GM23338 (cell line): ENCODE measurements around the gene LRRC8B. TPM values are rescaled to one million over a fixed set of nuclear protein-coding genes. Genes with fewer than 3 reads are reported as not detected.
A peak's percentile ranks its signal among the peaks of the same experiment; 100 is the strongest.

Experiments
- ATAC-seq: fragments of 200-7000 bp; cut with Tn5 transposase; 3 replicates; pipeline ENCODE4 v1.9.1; 2020
- DNase-seq: peaks from one replicate; pipeline ENCODE4 v3.0.0-alpha.2; 2015; ENCODE audit warnings: low spot score
- H2AFZ ChIP-seq: fragments of 200-600 bp; sonication (generic); 2 replicates; pipeline ENCODE4 v1.8.0; 2016; ENCODE audit warnings: antibody characterized with exemption, mild to moderate bottlenecking, moderate library complexity
- H3F3A ChIP-seq: fragments of 200-600 bp; sonication (generic); replicated peaks from 2 replicates; pipeline ENCODE4 v1.8.0; 2017; ENCODE audit warnings: antibody characterized with exemption, mixed run types, low read depth
- H3K27ac ChIP-seq: fragments of 200-600 bp; sonication (generic); 2 replicates; pipeline ENCODE4 v1.6.1; 2016; ENCODE audit warnings: low read depth
- H3K27me3 ChIP-seq: fragments of 200-600 bp; sonication (generic); 2 replicates; pipeline ENCODE4 v1.8.0; 2016; ENCODE audit warnings: mild to moderate bottlenecking, mixed run types, moderate library complexity; ENCODE audit not compliant: insufficient read depth
- H3K36me3 ChIP-seq: fragments of 200-600 bp; sonication (generic); 2 replicates; pipeline ENCODE4 v1.8.0; 2016; ENCODE audit warnings: mild to moderate bottlenecking; ENCODE audit not compliant: insufficient read depth
- H3K4me1 ChIP-seq: fragments of 200-600 bp; sonication (generic); 2 replicates; pipeline ENCODE4 v1.8.0; 2016; ENCODE audit warnings: mild to moderate bottlenecking, moderate library complexity; ENCODE audit not compliant: insufficient read depth
- H3K4me2 ChIP-seq: fragments of 200-600 bp; sonication (generic); 2 replicates; pipeline ENCODE4 v1.7.1; 2017; ENCODE audit warnings: mixed run types
- H3K4me3 ChIP-seq: fragments of 200-600 bp; sonication (generic); 2 replicates; pipeline ENCODE4 v1.6.1; 2016; ENCODE audit warnings: mixed run types
- H3K79me2 ChIP-seq: fragments of 200-600 bp; sonication (generic); replicated peaks from 2 replicates; pipeline ENCODE4 v1.8.0; 2017; ENCODE audit warnings: mild to moderate bottlenecking; ENCODE audit not compliant: insufficient read depth
- H3K9me2 ChIP-seq: fragments of 200-600 bp; sonication (generic); 2 replicates; pipeline ENCODE4 v1.8.0; 2017; ENCODE audit not compliant: insufficient read depth
- H4K20me1 ChIP-seq: fragments of 200-600 bp; sonication (generic); replicated peaks from 2 replicates; pipeline ENCODE4 v1.8.0; 2017; ENCODE audit warnings: mild to moderate bottlenecking; ENCODE audit not compliant: insufficient read depth
- H3K27ac Mint-ChIP-seq: 2 replicates; pipeline ENCODE4 v1.8.0; 2020; ENCODE audit warnings: inconsistent platforms, mild to moderate bottlenecking, moderate library complexity, mixed read lengths
- H3K27me3 Mint-ChIP-seq: 3 replicates; pipeline ENCODE4 v1.8.0; 2022; ENCODE audit warnings: low read depth, mild to moderate bottlenecking, moderate library complexity, mixed read lengths, inconsistent platforms; ENCODE audit not compliant: insufficient read depth, poor library complexity
- H3K36me3 Mint-ChIP-seq: 3 replicates; pipeline ENCODE4 v1.8.0; 2021; ENCODE audit warnings: low read depth, mild to moderate bottlenecking, inconsistent platforms, moderate library complexity, mixed read lengths
- H3K4me1 Mint-ChIP-seq: 3 replicates; pipeline ENCODE4 v1.8.0; 2020; ENCODE audit warnings: mild to moderate bottlenecking, inconsistent platforms, mixed read lengths
- H3K4me3 Mint-ChIP-seq: 3 replicates; pipeline ENCODE4 v1.8.0; 2021; ENCODE audit warnings: moderate library complexity, mild to moderate bottlenecking, inconsistent platforms, mixed read lengths
- H3K9me3 Mint-ChIP-seq: 3 replicates; pipeline ENCODE4 v1.8.0; 2020; ENCODE audit warnings: moderate library complexity, mild to moderate bottlenecking, inconsistent platforms, mixed read lengths
- EZH2 ChIP-seq: fragments of 200-600 bp; sonication (generic); IDR thresholded peaks from one replicate; pipeline ENCODE4 v1.8.0; 2017; ENCODE audit warnings: antibody characterized with exemption, mild to moderate bottlenecking, low read depth; ENCODE audit not compliant: unreplicated experiment
- polyA plus RNA-seq: library from polyadenylated mRNA; unstranded; fragments of >200 nt; fragmentation: Nextera tagmentation; extraction: Ambion mirVana; gene quantifications from 2 replicates; pipeline ENCODE4 v1.2.1, GENCODE V29; 2016
- total RNA-seq: library from RNA; depleted of rRNA; stranded (reverse); fragments of >200 nt; shearing (Covaris generic); gene quantifications from 2 replicates; pipeline ENCODE4 v1.2.3, GENCODE V29; 2014
- TF ChIP-seq, protein P1 (sequence below), 2 experiments: fragments of 200-600 bp in 1 of 2; sonication (generic) in 1 of 2; conservative IDR thresholded peaks; 2 replicates each; pipeline versions ENCODE4 v1.5.1 to v1.6.1; 2016 to 2017; ENCODE audit warnings: antibody characterized with exemption in 2 of 2, low read depth in 2 of 2, mild to moderate bottlenecking in 2 of 2, moderate library complexity in 1 of 2
- TF ChIP-seq, protein P2 (sequence below): fragments of 250-450 bp; sonication (Bioruptor Pico); IDR thresholded peaks from 2 replicates; pipeline ENCODE4 v1.5.0; 2020; ENCODE audit warnings: mild to moderate bottlenecking, moderate library complexity

The LRRC8B gene
- total and polyA plus RNA-seq, 2 experiments from 2014 or later, result 9.0 to 26.5 TPM

DNA sequence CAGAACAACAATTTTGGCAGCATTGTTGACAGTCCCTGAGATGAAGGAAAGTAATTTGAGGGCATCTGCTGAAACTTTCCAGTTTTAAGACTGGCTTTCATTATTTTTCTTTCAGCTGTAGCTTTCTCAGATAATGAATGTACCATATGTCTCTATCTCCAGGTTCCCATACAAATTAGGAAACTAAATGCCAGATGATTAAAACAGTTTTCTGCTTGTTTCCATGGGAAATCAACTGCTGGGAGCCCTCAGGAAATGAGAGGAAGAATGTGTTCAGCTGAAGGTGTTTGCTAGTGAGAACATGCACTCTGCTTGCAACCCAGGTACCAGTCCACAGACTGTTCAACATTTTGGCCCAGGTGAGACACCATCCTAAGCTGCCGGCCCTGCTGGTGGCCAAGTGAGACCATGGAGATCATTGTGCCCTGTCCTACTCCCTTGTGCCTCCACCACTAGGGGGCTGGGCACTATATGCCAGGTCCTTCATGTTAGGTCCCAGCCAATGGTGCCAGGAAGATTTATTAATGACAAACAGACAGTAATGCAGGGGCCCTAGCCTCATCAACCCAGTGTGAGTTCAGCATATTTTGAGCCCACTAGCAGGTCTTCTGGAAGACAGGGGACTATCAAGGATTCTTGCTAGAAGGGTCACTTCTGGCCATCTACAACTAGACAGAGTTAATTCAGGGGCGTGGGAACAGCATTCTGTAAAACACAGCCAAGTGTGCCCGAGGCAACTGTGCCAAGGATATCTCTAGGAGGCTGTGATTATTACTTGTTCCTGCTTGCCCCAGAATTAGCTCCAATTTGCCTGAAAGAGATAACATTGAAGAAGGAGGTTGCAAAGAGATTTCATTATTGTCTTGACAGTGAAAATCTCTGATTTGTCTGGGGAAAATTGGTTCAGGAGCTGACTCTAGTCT, 91.3 kb downstream of the LRRC8B start:
- Mint-ChIP-seq H3K27ac (no peak overlapping the region), H3K36me3 (peaks cover 15% of the 10 kb centered on the region), H3K4me1 (peaks cover 5% of the 10 kb centered on the region), H3K4me3 (no peak overlapping the region), H3K9me3 (peaks cover 11% of the 10 kb centered on the region), H3K27me3 (no peaks in the 10 kb centered on the region)
- no peak overlapping the region for H3K27ac ChIP-seq
- 0 out of 2 replicates have a peak, but pooled peaks cover 3% of the 10 kb centered on the region for H3K9me2 ChIP-seq
- H3K36me3 ChIP-seq, result no peaks in the 10 kb centered on the region
- no peaks in the 10 kb centered on the region for H3K27me3 ChIP-seq
- TF ChIP-seq, protein P1, sequence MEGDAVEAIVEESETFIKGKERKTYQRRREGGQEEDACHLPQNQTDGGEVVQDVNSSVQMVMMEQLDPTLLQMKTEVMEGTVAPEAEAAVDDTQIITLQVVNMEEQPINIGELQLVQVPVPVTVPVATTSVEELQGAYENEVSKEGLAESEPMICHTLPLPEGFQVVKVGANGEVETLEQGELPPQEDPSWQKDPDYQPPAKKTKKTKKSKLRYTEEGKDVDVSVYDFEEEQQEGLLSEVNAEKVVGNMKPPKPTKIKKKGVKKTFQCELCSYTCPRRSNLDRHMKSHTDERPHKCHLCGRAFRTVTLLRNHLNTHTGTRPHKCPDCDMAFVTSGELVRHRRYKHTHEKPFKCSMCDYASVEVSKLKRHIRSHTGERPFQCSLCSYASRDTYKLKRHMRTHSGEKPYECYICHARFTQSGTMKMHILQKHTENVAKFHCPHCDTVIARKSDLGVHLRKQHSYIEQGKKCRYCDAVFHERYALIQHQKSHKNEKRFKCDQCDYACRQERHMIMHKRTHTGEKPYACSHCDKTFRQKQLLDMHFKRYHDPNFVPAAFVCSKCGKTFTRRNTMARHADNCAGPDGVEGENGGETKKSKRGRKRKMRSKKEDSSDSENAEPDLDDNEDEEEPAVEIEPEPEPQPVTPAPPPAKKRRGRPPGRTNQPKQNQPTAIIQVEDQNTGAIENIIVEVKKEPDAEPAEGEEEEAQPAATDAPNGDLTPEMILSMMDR (conservative IDR thresholded peaks at IDR 0.05; ENCODE audit: low read depth in 2 of 2), result peak; percentile 56 to 60
- TF ChIP-seq, protein P2, sequence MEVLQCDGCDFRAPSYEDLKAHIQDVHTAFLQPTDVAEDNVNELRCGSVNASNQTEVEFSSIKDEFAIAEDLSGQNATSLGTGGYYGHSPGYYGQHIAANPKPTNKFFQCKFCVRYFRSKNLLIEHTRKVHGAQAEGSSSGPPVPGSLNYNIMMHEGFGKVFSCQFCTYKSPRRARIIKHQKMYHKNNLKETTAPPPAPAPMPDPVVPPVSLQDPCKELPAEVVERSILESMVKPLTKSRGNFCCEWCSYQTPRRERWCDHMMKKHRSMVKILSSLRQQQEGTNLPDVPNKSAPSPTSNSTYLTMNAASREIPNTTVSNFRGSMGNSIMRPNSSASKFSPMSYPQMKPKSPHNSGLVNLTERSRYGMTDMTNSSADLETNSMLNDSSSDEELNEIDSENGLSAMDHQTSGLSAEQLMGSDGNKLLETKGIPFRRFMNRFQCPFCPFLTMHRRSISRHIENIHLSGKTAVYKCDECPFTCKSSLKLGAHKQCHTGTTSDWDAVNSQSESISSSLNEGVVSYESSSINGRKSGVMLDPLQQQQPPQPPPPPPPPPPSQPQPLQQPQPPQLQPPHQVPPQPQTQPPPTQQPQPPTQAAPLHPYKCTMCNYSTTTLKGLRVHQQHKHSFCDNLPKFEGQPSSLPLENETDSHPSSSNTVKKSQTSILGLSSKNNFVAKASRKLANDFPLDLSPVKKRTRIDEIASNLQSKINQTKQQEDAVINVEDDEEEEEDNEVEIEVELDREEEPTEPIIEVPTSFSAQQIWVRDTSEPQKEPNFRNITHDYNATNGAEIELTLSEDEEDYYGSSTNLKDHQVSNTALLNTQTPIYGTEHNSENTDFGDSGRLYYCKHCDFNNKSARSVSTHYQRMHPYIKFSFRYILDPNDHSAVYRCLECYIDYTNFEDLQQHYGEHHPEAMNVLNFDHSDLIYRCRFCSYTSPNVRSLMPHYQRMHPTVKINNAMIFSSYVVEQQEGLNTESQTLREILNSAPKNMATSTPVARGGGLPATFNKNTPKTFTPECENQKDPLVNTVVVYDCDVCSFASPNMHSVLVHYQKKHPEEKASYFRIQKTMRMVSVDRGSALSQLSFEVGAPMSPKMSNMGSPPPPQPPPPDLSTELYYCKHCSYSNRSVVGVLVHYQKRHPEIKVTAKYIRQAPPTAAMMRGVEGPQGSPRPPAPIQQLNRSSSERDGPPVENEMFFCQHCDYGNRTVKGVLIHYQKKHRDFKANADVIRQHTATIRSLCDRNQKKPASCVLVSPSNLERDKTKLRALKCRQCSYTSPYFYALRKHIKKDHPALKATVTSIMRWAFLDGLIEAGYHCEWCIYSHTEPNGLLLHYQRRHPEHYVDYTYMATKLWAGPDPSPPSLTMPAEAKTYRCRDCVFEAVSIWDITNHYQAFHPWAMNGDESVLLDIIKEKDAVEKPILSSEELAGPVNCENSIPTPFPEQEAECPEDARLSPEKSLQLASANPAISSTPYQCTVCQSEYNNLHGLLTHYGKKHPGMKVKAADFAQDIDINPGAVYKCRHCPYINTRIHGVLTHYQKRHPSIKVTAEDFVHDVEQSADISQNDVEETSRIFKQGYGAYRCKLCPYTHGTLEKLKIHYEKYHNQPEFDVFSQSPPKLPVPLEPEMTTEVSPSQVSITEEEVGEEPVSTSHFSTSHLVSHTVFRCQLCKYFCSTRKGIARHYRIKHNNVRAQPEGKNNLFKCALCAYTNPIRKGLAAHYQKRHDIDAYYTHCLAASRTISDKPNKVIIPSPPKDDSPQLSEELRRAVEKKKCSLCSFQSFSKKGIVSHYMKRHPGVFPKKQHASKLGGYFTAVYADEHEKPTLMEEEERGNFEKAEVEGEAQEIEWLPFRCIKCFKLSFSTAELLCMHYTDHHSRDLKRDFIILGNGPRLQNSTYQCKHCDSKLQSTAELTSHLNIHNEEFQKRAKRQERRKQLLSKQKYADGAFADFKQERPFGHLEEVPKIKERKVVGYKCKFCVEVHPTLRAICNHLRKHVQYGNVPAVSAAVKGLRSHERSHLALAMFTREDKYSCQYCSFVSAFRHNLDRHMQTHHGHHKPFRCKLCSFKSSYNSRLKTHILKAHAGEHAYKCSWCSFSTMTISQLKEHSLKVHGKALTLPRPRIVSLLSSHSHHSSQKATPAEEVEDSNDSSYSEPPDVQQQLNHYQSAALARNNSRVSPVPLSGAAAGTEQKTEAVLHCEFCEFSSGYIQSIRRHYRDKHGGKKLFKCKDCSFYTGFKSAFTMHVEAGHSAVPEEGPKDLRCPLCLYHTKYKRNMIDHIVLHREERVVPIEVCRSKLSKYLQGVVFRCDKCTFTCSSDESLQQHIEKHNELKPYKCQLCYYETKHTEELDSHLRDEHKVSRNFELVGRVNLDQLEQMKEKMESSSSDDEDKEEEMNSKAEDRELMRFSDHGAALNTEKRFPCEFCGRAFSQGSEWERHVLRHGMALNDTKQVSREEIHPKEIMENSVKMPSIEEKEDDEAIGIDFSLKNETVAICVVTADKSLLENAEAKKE (CRISPR knock-in tag), result 0 out of 2 replicates have a peak, but pooled peaks have one; percentile 15
- TF ChIP-seq EZH2, result no peak
- H3K79me2 ChIP-seq, result no peaks in the 10 kb centered on the region
- no peaks in the 10 kb centered on the region for H3F3A ChIP-seq
- ATAC-seq (peak; percentile 79), DNase-seq (peak; percentile 58)
- no peak overlapping the region for H2AFZ ChIP-seq
- peaks cover 11% of the 10 kb centered on the region; the same call in 1 of the 2 replicates for H3K4me1 ChIP-seq
- no peaks in the 10 kb centered on the region for H4K20me1 ChIP-seq
- H3K4me2 ChIP-seq, result no peak overlapping the region
- H3K4me3 ChIP-seq, result no peak overlapping the region
